GM12892 (cell line): ENCODE data around the gene AHCTF1.

Experiments
- DNase-seq: peaks from one replicate; pipeline ENCODE4 v3.0.0; 2011; ENCODE audit not compliant: insufficient read length
- FAIRE-seq: peaks from 2 replicates; lab custom pipeline; 2011; peaks lifted over from hg19 to GRCh38; lab: Jason Lieb, UNC
- POLR2A ChIP-seq: IDR thresholded peaks from 2 replicates; pipeline ENCODE4 v1.6.1; 2011; ENCODE audit warnings: low read depth, low read length, control low read depth
- POLR2AphosphoS5 ChIP-seq: IDR thresholded peaks from 2 replicates; pipeline ENCODE4 v1.6.1; 2011; ENCODE audit warnings: low read depth, low read length, control low read depth
- TAF1 ChIP-seq: IDR thresholded peaks from 2 replicates; pipeline ENCODE4 v1.6.1; 2011; ENCODE audit warnings: low read depth, mild to moderate bottlenecking, control low read depth, low read length, borderline replicate concordance

The AHCTF1 gene

DNA sequence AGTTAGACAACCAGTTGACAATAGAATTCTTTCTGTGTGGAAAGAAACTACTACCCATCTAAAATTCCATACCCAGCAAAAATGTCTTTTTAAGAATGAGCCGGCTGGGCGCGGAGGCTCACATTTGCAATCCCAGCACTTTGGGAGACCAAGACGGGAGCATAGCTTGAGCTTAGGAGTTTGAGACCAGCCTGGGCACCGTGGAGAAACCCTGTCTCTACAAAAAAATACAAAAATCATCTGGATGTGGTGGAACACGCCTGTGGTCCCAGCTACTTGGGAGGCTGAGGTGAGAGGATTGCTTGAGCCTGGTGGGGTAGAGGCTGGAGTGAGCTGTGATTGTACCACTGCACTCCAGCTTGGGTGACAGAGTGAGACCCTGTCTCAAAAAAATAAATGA, 128.4 kb downstream of the AHCTF1 start:
- no peak for FAIRE-seq
- TF ChIP-seq TAF1 (no peak), POLR2A (no peak), POLR2AphosphoS5 (no peak)

DNA sequence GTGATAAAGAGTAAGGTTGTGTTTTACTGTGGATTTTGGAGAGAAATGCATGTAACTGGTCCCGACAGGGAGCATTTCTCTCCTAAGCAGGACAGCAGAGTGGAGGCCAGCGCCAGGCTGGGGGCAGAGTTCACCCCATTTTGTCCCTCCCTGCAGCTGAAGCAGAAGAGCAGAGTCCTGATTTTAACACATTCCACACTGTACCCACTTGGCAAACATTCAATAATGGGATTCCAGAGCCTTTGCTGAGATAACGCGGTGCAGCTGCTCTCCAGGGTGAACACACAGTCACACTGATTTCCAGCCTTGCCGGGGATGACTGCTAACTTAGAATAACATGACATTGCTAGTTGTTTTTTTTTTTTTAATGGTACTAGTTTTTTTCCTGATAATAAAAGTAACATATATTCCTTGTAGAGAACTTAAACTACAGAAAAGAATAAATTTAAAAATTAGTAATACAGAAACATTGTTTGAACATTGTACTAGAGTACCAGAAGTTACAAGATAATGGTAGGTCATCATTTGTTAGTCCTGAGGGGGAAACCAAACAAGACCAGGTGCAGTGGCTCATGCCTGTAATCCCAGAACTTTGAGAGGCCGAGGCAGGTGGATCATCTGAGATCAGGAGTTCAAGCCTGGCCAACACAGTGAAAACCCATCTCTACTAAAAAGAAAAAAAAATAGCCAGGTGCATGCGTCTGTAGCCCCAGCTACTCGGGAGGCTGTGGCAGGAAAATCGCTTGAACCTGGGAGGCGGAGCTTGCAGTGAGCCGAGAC, 130.3 kb downstream of the AHCTF1 start:
- FAIRE-seq: no peak
- DNase-seq: no peak

More for the DNA sequence above, 128.4 kb downstream of the AHCTF1 start:
- DNase-seq: no peak

DNA sequence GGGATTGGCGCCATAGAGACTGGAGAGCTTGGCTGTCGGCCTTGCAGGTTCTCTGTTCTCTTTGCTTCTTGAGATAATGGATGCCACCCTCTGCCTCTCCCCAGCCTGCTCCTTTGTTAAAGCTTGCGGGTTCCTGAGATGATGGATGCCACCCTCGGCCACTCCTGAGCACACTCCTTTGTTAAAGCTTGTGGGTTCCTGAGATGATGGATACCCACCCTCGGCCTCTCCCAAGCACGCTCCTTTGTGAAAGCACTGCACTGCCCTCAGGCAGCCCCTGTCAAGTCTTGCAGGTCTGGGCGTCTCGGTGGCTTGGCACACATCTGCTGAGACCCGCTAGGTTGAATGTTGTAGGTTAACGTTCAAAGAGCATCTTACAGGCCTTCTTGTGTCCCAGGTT, 131.0 kb downstream of the AHCTF1 start:
- FAIRE-seq: no peak
- TF ChIP-seq TAF1 (no peak), POLR2AphosphoS5 (no peak), POLR2A (no peak)
- no peak for DNase-seq

More for the DNA sequence above, 130.3 kb downstream of the AHCTF1 start:
- no peak for TF ChIP-seq TAF1
- TF ChIP-seq POLR2AphosphoS5: no peak
- TF ChIP-seq POLR2A: no peak

DNA sequence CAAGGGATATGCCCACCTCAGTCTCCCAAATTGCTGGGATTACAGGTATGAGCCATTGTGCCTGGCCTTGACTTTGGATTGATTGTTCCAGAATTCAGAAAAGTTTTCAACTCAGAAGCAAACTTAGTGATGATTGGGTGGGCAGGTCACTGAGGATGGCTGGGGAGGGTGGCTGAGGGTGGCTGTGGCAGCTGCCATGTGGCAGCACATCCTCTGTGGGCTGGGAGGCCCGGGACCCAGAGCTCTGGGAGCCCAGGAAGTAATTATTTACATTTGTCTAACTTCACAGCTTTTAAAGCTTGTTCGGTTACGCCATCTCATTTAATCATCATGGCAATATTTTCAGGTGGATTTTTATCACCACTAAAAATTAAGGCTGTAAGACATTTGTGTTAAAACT, 131.4 kb downstream of the AHCTF1 start:
- DNase-seq (no peak), FAIRE-seq (no peak)
- TF ChIP-seq TAF1: no peak
- no peak for TF ChIP-seq POLR2A
- no peak for TF ChIP-seq POLR2AphosphoS5

DNA sequence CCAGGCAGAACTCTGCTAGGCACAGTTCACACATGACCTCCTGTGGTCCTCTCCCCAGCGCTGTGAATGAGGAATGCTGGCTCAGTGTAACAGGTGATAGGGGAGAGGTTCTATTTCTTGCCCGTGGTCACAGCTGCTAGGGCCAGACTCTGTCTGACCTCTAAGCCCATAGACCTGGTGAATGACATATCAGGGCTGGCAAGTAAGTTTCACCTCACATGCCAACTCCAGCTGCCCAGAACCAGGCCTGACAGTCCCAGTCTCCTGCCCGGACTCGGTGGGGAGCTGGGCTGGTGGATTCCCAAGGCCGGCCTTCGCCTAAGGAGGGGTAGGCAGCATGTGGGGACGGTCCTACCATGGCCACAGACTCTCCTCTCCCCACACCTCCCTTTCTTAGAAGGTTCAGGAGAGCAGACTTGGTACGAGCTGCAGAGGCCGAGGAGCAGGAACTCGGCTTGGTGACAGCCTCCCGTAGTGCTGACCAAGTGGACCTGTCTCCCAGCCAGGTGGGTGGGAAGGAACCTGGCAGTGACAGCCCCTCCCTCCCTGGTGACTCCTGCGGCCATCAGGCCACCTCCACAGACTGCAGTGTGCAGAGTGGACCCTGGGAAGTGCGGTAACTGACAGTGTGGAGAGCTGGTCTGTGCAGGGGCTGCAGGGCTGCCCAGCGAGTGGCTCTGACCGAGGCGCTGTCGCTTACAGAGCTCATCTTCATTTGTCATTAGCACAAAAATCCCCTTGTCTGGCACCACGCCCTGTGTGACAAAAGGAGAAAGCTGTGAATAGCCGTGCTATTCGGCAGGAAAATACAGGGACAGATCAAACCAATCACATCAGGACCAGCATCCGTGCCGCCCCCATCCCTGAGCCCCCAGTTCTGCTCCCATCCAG, 132.9 kb downstream of the AHCTF1 start:
- no peak for FAIRE-seq
- no peak for TF ChIP-seq TAF1
- TF ChIP-seq POLR2AphosphoS5: no peak
- no peak for TF ChIP-seq POLR2A
- no peak for DNase-seq

DNA sequence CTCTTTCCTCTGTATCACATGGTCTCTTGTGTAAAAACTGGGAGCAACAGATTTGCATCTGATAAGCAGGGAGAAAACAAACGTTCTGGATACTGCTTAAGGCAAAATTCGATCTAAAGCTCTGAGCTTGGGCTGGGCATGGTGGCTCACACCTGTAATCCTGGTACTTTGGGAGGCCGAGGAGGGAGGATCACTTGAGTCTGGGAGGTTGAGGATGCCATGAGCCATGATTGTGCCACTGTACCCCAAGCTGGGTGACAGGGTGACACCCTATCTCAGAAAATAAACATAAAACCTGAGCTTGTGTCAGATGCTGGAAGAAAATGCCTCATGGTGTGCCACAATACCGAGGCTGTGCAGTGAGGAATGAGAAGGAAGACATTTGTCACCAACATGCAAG, 133.6 kb downstream of the AHCTF1 start:
- DNase-seq: no peak
- TF ChIP-seq POLR2AphosphoS5: no peak
- TF ChIP-seq TAF1: no peak
- TF ChIP-seq POLR2A: no peak
- no peak for FAIRE-seq

DNA sequence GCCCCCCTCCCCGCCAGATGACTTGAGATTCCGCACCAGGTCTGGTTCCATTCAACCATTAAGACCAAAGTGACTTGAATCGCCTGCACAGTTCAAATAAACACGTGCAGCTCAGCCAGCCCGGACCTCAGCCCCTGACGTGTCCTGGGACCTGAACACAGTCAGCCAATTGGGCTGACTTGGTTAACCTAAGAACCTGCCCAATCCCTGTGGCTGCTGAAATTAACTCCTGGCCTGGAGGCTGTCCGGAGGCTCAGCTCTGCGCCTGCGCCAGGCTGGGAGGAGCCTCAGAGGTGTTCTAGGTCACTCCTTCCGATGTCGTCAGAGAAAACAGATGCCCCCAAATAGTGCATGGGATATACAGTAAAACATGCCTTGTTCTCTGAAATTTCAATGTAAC, 134.2 kb downstream of the AHCTF1 start:
- DNase-seq (no peak), FAIRE-seq (no peak)
- no peak for TF ChIP-seq TAF1
- TF ChIP-seq POLR2AphosphoS5: no peak
- no peak for TF ChIP-seq POLR2A

DNA sequence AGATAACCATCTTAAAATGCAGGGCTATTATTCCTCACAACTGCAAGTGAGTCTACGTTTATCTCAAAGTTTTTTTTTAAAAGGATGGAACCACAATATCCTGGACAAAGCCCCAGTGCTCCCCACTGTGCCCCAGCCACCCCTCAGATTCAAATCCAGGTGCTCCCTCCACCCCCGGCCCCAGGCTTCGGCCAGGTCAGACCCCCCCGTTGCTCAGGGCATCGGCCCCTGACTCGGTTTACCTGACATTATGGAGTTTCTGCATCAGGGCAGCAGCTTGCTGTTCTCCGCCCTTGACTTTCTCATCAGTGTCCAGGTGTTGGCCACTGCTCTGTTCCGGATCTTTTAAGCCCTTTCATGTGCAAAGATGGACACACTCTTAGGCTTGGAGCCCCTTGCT, 134.6 kb downstream of the AHCTF1 start:
- TF ChIP-seq POLR2A: no peak
- TF ChIP-seq TAF1: no peak
- TF ChIP-seq POLR2AphosphoS5: no peak
- FAIRE-seq (no peak), DNase-seq (no peak)

DNA sequence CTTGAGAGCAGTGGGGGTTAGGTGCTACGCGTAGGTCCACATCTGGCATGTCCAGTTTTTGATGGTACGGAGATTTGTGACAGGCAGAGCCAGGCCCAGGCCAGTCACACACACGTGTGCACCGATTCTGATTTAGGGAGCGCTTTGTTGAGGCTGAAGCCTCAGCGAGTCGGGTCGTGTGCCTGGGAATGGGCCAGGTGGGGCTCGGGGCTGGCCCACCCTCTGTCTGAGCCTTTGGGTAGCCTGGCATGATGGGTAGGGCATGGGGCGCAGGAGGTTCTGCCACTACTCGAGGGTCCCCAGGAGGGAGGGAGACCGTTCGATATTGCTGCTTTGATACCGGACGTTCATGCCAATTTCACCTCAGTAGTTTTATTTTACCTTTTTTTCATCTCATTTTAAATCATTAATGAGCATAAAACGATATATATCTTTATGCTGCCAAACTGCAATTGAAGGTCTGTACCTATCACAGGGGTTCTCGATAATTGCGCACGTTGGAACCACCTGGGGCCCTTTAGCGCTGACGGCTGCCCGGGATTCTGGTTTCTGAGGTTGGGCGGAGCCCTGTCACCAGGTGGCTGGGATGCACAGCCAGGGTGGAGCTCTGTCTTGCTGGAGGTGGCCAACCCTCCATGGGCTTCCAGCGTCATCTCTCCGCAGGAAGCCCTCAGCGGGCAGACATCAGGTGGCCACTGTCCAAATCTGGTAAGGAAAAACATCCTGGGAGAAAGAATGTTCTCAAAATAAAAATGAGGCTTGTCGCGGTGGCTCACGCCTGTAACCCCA, 135.6 kb downstream of the AHCTF1 start:
- DNase-seq (no peak), FAIRE-seq (no peak)
- no peak for TF ChIP-seq TAF1
- no peak for TF ChIP-seq POLR2A
- TF ChIP-seq POLR2AphosphoS5: no peak

DNA sequence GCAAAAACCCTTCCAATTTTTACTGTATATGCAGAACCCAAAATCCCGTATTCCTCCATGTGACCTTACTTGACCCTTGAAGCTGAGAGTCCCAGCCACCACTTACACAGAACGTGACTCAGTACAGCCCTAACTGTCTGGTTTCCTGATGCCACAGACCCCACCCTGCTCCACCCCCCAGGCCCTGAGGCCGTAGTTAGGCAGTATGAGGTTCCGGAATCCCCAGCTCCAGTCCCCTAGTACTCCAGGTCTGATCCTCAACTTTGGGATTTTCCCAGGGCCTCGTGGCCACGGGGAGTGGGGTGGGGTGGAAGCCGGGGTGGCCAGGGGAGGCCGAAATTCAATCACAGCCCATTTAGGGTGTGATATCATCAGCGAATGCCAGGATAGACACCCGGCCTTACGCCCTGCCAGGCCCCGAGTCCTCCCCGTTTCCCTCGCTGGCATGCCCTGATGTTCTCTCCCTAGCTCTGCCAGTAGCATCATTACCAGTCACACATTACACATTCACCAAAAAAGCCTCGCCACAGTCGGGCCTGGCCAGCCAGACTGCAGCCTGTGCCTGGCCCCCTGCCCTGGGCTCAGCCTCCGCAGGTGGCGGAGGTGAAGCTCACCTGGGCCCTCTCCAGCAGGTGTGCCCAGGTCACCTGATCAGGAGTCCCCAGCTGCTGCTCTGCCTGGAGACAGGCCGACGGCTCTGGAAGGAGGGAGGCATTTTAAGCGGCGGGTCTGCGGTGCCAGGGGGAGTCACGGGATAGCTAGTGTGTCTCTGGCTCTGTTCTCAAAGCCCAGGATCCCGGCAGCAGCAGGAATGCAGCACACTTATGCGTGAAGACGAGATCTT, 136.7 kb downstream of the AHCTF1 start:
- no peak for FAIRE-seq
- no peak for DNase-seq
- TF ChIP-seq POLR2AphosphoS5 (no peak), POLR2A (no peak), TAF1 (no peak)
